Measurements from ENCODE around the gene SH2D7.
A peak's percentile ranks its signal among the peaks of the same experiment; 100 is the strongest.

The SH2D7 gene

DNA sequence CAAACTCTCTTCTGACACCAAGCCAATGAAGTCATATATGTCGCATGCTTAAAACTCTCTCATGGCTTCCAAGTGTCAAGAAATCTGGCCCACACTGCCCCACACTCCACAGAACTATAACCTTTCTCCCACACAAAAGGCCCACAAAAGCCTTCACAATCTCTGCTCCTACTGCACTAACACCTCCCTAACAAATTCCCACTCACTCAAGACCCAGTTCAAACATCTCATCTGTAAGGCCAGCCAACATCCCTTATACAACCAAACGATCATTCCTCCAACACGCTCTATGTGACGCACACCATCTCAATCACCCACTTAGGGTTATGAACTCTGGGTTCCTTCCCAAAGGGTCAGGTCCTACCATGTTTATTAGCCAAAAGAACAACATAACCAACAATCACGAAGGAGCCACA, 28.4 kb upstream of the SH2D7 start:
- TF ChIP-seq PATZ1 (CRISPR knock-in tag; IDR thresholded peaks at IDR 0.05; ENCODE audit: borderline replicate concordance) = no peak
- ATAC-seq = no peak

- no peak for TF ChIP-seq PATZ1 (CRISPR knock-in tag; IDR thresholded peaks at IDR 0.05; ENCODE audit: borderline replicate concordance)
- TF ChIP-seq, protein P1, sequence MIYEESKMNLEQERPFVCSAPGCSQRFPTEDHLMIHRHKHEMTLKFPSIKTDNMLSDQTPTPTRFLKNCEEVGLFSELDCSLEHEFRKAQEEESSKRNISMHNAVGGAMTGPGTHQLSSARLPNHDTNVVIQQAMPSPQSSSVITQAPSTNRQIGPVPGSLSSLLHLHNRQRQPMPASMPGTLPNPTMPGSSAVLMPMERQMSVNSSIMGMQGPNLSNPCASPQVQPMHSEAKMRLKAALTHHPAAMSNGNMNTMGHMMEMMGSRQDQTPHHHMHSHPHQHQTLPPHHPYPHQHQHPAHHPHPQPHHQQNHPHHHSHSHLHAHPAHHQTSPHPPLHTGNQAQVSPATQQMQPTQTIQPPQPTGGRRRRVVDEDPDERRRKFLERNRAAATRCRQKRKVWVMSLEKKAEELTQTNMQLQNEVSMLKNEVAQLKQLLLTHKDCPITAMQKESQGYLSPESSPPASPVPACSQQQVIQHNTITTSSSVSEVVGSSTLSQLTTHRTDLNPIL (CRISPR knock-in tag; IDR thresholded peaks at IDR 0.05; ENCODE audit: low read depth) = no peak
- TF ChIP-seq BACH2 (CRISPR knock-in tag; IDR thresholded peaks at IDR 0.05; ENCODE audit: borderline replicate concordance) = no peak
- TF ChIP-seq CSDC2 (CRISPR knock-in tag; IDR thresholded peaks at IDR 0.05) = no peak
- TF ChIP-seq TOX (CRISPR knock-in tag; IDR thresholded peaks at IDR 0.05; ENCODE audit: borderline replicate concordance) = no peak
- no peak for TF ChIP-seq ISL1 (CRISPR knock-in tag; IDR thresholded peaks at IDR 0.05)
- no peak for TF ChIP-seq SNAI2 (CRISPR knock-in tag; IDR thresholded peaks at IDR 0.05)
- ATAC-seq = peak; percentile 4; the same call in 1 of the 3 replicates
These were observed 27.8 kb upstream of the SH2D7 start for GRCh38 chr15:78064544-78064943.

DNA sequence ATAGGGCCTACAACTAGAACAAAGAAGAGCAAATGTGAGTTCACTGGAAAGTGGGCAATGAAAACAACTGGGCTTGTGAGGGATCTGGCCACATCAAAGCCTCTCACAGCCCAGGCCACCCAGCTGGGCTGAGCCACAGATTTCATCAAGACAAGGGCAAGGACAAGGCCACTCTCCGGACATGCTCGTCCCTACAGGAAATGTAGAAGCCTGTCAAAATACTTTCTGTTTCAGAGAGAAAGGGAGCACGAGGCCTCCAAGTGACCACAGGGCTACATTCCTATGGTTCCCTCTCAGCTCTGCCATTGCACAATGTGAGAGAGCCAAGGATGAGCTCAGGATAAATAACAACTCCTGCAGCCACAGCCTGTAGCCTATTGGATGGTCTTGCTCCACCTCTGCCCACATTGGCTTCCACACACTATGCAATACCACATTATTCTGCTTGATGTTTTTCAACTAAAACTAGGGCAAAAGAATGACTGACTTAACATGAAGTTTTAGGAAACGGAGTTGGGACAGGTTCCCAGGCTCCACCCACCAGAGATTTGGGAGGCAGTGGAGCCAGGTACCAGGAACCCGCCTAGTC, 27.0 kb upstream of the SH2D7 start:
- ATAC-seq = peak; percentile 70
- TF ChIP-seq ZC3H10 (CRISPR knock-in tag; IDR thresholded peaks at IDR 0.05) = no peak
- no peak for TF ChIP-seq PPARA (CRISPR knock-in tag; IDR thresholded peaks at IDR 0.05; ENCODE audit: borderline replicate concordance)
- no peak for TF ChIP-seq TOX (CRISPR knock-in tag; IDR thresholded peaks at IDR 0.05; ENCODE audit: borderline replicate concordance)
- no peak for TF ChIP-seq ZNF8 (CRISPR knock-in tag; IDR thresholded peaks at IDR 0.05)
- TF ChIP-seq CSDC2 (CRISPR knock-in tag; IDR thresholded peaks at IDR 0.05) = no peak
- no peak for TF ChIP-seq ARNTL (CRISPR knock-in tag; IDR thresholded peaks at IDR 0.05; ENCODE audit: borderline replicate concordance, low read depth)
- TF ChIP-seq, protein P1 (CRISPR knock-in tag; IDR thresholded peaks at IDR 0.05; ENCODE audit: low read depth) = no peak
- no peak for TF ChIP-seq PATZ1 (CRISPR knock-in tag; IDR thresholded peaks at IDR 0.05; ENCODE audit: borderline replicate concordance)
- no peak for TF ChIP-seq ZNF70 (CRISPR knock-in tag; IDR thresholded peaks at IDR 0.05)
- no peak for TF ChIP-seq ZFP30 (CRISPR knock-in tag; IDR thresholded peaks at IDR 0.05)
- TF ChIP-seq, protein P2, sequence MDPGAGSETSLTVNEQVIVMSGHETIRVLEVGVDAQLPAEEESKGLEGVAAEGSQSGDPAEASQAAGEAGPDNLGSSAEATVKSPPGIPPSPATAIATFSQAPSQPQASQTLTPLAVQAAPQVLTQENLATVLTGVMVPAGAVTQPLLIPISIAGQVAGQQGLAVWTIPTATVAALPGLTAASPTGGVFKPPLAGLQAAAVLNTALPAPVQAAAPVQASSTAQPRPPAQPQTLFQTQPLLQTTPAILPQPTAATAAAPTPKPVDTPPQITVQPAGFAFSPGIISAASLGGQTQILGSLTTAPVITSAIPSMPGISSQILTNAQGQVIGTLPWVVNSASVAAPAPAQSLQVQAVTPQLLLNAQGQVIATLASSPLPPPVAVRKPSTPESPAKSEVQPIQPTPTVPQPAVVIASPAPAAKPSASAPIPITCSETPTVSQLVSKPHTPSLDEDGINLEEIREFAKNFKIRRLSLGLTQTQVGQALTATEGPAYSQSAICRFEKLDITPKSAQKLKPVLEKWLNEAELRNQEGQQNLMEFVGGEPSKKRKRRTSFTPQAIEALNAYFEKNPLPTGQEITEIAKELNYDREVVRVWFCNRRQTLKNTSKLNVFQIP (CRISPR knock-in tag; IDR thresholded peaks at IDR 0.05; ENCODE audit: borderline replicate concordance, low read depth) = no peak
- TF ChIP-seq TCF4 (CRISPR knock-in tag; IDR thresholded peaks at IDR 0.05; ENCODE audit: borderline replicate concordance) = no peak
- no peak for TF ChIP-seq ZNF565 (CRISPR knock-in tag; conservative IDR thresholded peaks at IDR 0.05; ENCODE audit: low read depth)
- no peak for TF ChIP-seq ESRRG (CRISPR knock-in tag; IDR thresholded peaks at IDR 0.05)
- no peak for TF ChIP-seq ISL1 (CRISPR knock-in tag; IDR thresholded peaks at IDR 0.05)
- TF ChIP-seq OSR1 (CRISPR knock-in tag; IDR thresholded peaks at IDR 0.05) = no peak
- TF ChIP-seq BACH2 (CRISPR knock-in tag; IDR thresholded peaks at IDR 0.05; ENCODE audit: borderline replicate concordance) = no peak
